ENCODE results near the gene MZF1. TPM values are rescaled to one million over a fixed set of nuclear protein-coding genes. Genes with fewer than 3 reads are reported as not detected.
A peak's percentile ranks its signal among the peaks of the same experiment; 100 is the strongest.

Gene MZF1
- total and polyA plus RNA-seq, 10 of the 15 experiments (the other 5 are each of a cell fraction or from before 2014, with no cell fraction given) = 0.38 to 14.7 (median 7.2) TPM

DNA sequence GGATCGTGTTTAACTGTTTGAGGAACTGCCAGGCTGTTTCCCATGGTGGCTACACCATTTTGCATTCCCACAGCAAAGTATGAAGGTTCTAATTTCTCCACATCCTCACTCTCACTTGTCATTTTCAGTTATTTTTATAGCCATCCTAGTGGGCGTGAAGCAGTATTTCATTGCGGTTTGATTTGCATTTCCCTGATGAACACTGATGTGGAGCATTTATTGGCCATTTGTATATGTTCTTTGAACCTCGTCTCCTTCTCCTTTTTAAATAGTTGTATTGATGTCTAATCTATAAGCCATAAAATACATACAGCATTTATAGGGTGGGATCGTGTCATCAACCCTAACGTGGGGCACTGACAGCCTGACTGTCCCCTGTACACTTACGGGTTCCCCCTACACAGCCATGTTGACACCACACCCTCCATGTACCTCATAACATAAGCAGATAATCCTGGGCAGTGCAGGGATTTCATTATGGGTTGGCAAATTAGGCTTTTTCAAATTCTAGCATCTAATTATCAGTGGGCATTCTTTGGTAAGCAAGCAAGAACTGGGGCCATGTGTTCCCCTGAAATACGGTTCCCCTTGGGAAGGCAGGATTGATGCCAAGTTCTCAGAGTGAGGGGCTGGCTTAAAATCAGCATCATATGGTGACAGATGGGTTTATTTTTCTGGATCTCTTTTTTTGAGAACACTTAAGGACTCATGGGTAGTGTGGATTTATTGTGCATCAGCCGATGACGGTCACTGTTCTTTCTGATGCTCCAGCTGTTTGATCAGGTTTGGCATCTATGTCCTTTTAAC is 41.9 kb downstream of the MZF1 start:
- H2AFZ ChIP-seq (ENCODE audit: control insufficient read depth, low read depth, low read length) = no peak overlapping the region
- no TSS peak for BruUV-seq (replicated peaks)
- H3K9ac ChIP-seq (ENCODE audit: control insufficient read depth, insufficient read depth, low read length) = no peak overlapping the region
- H3K27me3 ChIP-seq (replicated peaks in 1 of 2; ENCODE audit: control insufficient read depth in 2 of 2, insufficient read depth in 2 of 2, low read length in 1 of 2) = no peaks in the 10 kb centered on the region
- ATAC-seq = no peak
- ChIA-PET POLR2A (interaction anchor here (0.7 kb wide), 1 partner anchor 78 kb away, joined by 3 read pairs; no protein-coding TSS in a partner anchor), CTCF (no interaction called here), RAD21 (ENCODE audit: unreplicated experiment) (no interaction called here), SMC1A (ENCODE audit: uncharacterized antibody, unreplicated experiment) (interaction anchor here (1.6 kb wide), 1 partner anchor 10 kb away, joined by 4 read pairs; no protein-coding TSS in a partner anchor)
- no peak overlapping the region for H3K4me2 ChIP-seq (ENCODE audit: control insufficient read depth, insufficient read depth)
- H3K4me1 ChIP-seq (ENCODE audit: control insufficient read depth, insufficient read depth, low read length) = no peaks in the 10 kb centered on the region
- FAIRE-seq = no peak
- intact Hi-C loops (cut with micrococcal nuclease; ENCODE audit: unreplicated experiment) = no loop called here
- 10% methylated on average over 10 of the region's 10 CpGs for WGBS (ENCODE audit: insufficient coverage, insufficient replicate concordance, low lambda C conversion rate, missing lambda C conversion rate)
- no peaks in the 10 kb centered on the region for H3K79me2 ChIP-seq (ENCODE audit: control insufficient read depth, insufficient read depth, low read length)
- no peak overlapping the region for H3K27ac ChIP-seq (ENCODE audit: control insufficient read depth, insufficient read depth)
- no peak for DNase-seq (ENCODE audit: low read depth, low spot score)
- H3K9me3 ChIP-seq (replicated peaks; ENCODE audit: control insufficient read depth, insufficient read depth, low read length) = no peaks in the 10 kb centered on the region
- TF ChIP-seq RUNX3 (IDR thresholded peaks at IDR 0.05; ENCODE audit: low read length) = peak; percentile 25; the same call in 1 of the 2 replicates
- TF ChIP-seq SUZ12 (IDR thresholded peaks at IDR 0.05; ENCODE audit: unreplicated experiment) = no peak
- H4K20me1 ChIP-seq (ENCODE audit: control insufficient read depth, insufficient read depth) = no peaks in the 10 kb centered on the region
- in situ Hi-C loops (cut with MboI) = no loop called here
- H3K36me3 ChIP-seq (ENCODE audit: control insufficient read depth in 2 of 2, insufficient read depth in 2 of 2, low read length in 1 of 2) = no peaks in the 10 kb centered on the region
- H3K4me3 ChIP-seq = no peak overlapping the region

DNA sequence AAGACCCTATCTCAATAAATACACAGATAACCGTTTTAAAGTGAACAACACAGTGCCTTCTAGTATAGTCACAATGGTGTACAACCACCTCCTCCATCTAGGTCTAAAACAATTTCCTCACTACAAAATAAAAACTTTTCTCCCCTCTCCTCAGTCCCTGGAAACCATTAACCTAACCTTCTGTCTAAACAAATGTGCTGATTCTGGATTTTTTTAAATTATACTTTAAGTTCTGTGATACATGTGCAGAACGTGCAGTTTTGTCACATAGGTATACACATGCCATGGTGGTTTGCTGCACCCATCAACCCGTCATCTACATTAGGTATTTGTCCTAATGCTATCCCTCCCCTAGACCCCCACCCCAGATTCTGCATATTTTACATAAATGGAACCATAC is 43.7 kb downstream of the MZF1 start:
- intact Hi-C loops (cut with micrococcal nuclease; ENCODE audit: unreplicated experiment) = no loop called here
- Histone ChIP-seq H3K4me2 (ENCODE audit: control insufficient read depth, insufficient read depth) (no peak overlapping the region), H3K4me1 (ENCODE audit: control insufficient read depth, insufficient read depth, low read length) (no peaks in the 10 kb centered on the region), H3K9me3 (replicated peaks; ENCODE audit: control insufficient read depth, insufficient read depth, low read length) (no peaks in the 10 kb centered on the region), H4K20me1 (ENCODE audit: control insufficient read depth, insufficient read depth) (no peaks in the 10 kb centered on the region), H3K27ac (ENCODE audit: control insufficient read depth, insufficient read depth) (no peak overlapping the region), H2AFZ (ENCODE audit: control insufficient read depth, low read depth, low read length) (no peak overlapping the region), H3K4me3 (no peak overlapping the region), H3K9ac (ENCODE audit: control insufficient read depth, insufficient read depth, low read length) (no peak overlapping the region), H3K27me3 (replicated peaks in 1 of 2; ENCODE audit: control insufficient read depth in 2 of 2, insufficient read depth in 2 of 2, low read length in 1 of 2) (no peaks in the 10 kb centered on the region), H3K36me3 (ENCODE audit: control insufficient read depth in 2 of 2, insufficient read depth in 2 of 2, low read length in 1 of 2) (no peaks in the 10 kb centered on the region), H3K79me2 (ENCODE audit: control insufficient read depth, insufficient read depth, low read length) (no peaks in the 10 kb centered on the region)
- FAIRE-seq (no peak), DNase-seq (ENCODE audit: low read depth, low spot score) (no peak), ATAC-seq (no peak)
- TF ChIP-seq ZNF217 (IDR thresholded peaks at IDR 0.05) (no peak), RAD51 (IDR thresholded peaks at IDR 0.05) (no peak), PAX8 (IDR thresholded peaks at IDR 0.05) (no peak), NR2C2 (IDR thresholded peaks at IDR 0.05; ENCODE audit: borderline replicate concordance, control insufficient read depth, insufficient read length, low read depth) (no peak), RBBP5 (conservative IDR thresholded peaks at IDR 0.05) (no peak), NRF1 (conservative IDR thresholded peaks at IDR 0.05; ENCODE audit: low read depth, low read length) (no peak), TARDBP (IDR thresholded peaks at IDR 0.05; ENCODE audit: borderline replicate concordance) (no peak), LARP7 (IDR thresholded peaks at IDR 0.05) (no peak)
- TF ChIP-seq, protein P1, sequence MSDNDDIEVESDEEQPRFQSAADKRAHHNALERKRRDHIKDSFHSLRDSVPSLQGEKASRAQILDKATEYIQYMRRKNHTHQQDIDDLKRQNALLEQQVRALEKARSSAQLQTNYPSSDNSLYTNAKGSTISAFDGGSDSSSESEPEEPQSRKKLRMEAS (IDR thresholded peaks at IDR 0.05; ENCODE audit: low read depth, low read length) = no peak
- TF ChIP-seq, protein P2, sequence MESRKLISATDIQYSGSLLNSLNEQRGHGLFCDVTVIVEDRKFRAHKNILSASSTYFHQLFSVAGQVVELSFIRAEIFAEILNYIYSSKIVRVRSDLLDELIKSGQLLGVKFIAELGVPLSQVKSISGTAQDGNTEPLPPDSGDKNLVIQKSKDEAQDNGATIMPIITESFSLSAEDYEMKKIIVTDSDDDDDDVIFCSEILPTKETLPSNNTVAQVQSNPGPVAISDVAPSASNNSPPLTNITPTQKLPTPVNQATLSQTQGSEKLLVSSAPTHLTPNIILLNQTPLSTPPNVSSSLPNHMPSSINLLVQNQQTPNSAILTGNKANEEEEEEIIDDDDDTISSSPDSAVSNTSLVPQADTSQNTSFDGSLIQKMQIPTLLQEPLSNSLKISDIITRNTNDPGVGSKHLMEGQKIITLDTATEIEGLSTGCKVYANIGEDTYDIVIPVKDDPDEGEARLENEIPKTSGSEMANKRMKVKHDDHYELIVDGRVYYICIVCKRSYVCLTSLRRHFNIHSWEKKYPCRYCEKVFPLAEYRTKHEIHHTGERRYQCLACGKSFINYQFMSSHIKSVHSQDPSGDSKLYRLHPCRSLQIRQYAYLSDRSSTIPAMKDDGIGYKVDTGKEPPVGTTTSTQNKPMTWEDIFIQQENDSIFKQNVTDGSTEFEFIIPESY (IDR thresholded peaks at IDR 0.05) = no peak
- no TSS peak for BruUV-seq (replicated peaks)
- ChIA-PET RAD21 (ENCODE audit: unreplicated experiment) (no interaction called here), POLR2A (interaction anchor here (0.6 kb wide), 1 partner anchor 223 kb away, joined by 3 read pairs; no protein-coding TSS in a partner anchor), SMC1A (ENCODE audit: uncharacterized antibody, unreplicated experiment) (no interaction called here), CTCF (interaction anchor here (1.0 kb wide), 1 partner anchor 10 kb away, joined by 4 read pairs; the partner anchor contains the start of gene ZBTB45)
- 18% methylated on average over 3 of the region's 3 CpGs for WGBS (ENCODE audit: insufficient coverage, insufficient replicate concordance, low lambda C conversion rate, missing lambda C conversion rate)
- in situ Hi-C loops (cut with MboI) = no loop called here
